ENCODE results near the gene C5.
A peak's percentile ranks its signal among the peaks of the same experiment; 100 is the strongest.

C5 gene

GRCh38 chr9:120938851-120939250 is 111.2 kb downstream of the C5 start:
- DNase-seq: no peak

- DNase-seq: no peak
Observed at GRCh38 chr9:120937596-120937995, 112.5 kb downstream of the C5 start.

- no peak for DNase-seq
Observed at GRCh38 chr9:120937127-120937526, 112.9 kb downstream of the C5 start.

- no peak for DNase-seq
Observed at GRCh38 chr9:120936764-120937122, 113.3 kb downstream of the C5 start.

GRCh38 chr9:120936011-120936763 is 113.9 kb downstream of the C5 start:
- peak; percentile 16 for DNase-seq

GRCh38 chr9:120935383-120935857 is 114.7 kb downstream of the C5 start:
- no peak for DNase-seq

GRCh38 chr9:120934281-120934680 is 115.8 kb downstream of the C5 start:
- peak; percentile 34 for DNase-seq

GRCh38 chr9:120933310-120934055 is 116.6 kb downstream of the C5 start:
- DNase-seq: no peak

GRCh38 chr9:120932086-120932823 is 117.8 kb downstream of the C5 start:
- DNase-seq: no peak

- DNase-seq: no peak
Observed at GRCh38 chr9:120931231-120932085, 118.6 kb downstream of the C5 start.

- DNase-seq: no peak
Observed at GRCh38 chr9:120929229-120929791, 120.8 kb downstream of the C5 start.

- DNase-seq: no peak
Observed at GRCh38 chr9:120928483-120929228, 121.4 kb downstream of the C5 start.

GRCh38 chr9:120928015-120928482 is 122.0 kb downstream of the C5 start:
- DNase-seq: no peak

GRCh38 chr9:120927269-120928014 is 122.6 kb downstream of the C5 start:
- no peak for DNase-seq

GRCh38 chr9:120926397-120926928 is 123.6 kb downstream of the C5 start, which contains the start of gene TRAF1:
Gene TRAF1 (minus strand): TSS chr9:120926796. CDS start chr9:120926075, 721 bp downstream.
- peak; percentile 36 for DNase-seq

- DNase-seq: no peak
Observed at GRCh38 chr9:120925535-120926396, 124.3 kb downstream of the C5 start.

GRCh38 chr9:120924698-120925534 is 125.2 kb downstream of the C5 start:
- no peak for DNase-seq

All from SIG-M5 (cell line).